Gastroesophageal sphincter (tissue), 4 donors: ENCODE data around the gene ZSWIM3. TPM values are rescaled to one million over a fixed set of nuclear protein-coding genes. Genes with fewer than 3 reads are reported as not detected.
A peak's percentile ranks its signal among the peaks of the same experiment; 100 is the strongest.

Source experiments
- ATAC-seq: fragments of 150-250 bp; one replicate; pipeline ENCODE4 v1.9.1; 2016; ENCODE audit warnings: mild to moderate bottlenecking, moderate library complexity
- H3K27ac ChIP-seq, 4 donors: fragments of 200-600 bp; sonication (generic) in 3 of 4; 1 replicate in 3 of 4; 2 replicates in 1 of 4; pipeline ENCODE4 v1.5.1; 2016 to 2019
- H3K27me3 ChIP-seq: fragments of 200-600 bp; sonication (generic); one replicate; pipeline ENCODE4 v1.5.1; 2019
- H3K36me3 ChIP-seq, 2 donors: fragments of 200-600 bp; sonication (generic); one replicate each; pipeline ENCODE4 v1.5.1; 2019; ENCODE audit warnings: control low read depth in 1 of 2
- H3K4me1 ChIP-seq, 3 donors: fragments of 200-600 bp; sonication (generic); 1 replicate in 2 of 3; 2 replicates in 1 of 3; pipeline ENCODE4 v1.5.1; 2016 to 2019; ENCODE audit warnings: control low read depth in 2 of 3
- H3K4me3 ChIP-seq, 2 donors: fragments of 200-600 bp; sonication (generic); one replicate each; pipeline ENCODE4 v1.5.1; 2019; ENCODE audit warnings: mild to moderate bottlenecking in 1 of 2, moderate library complexity in 1 of 2
- H3K9me3 ChIP-seq, 3 donors: fragments of 200-600 bp; sonication (generic); one replicate each; pipeline ENCODE4 v1.5.1; 2017 to 2019; ENCODE audit warnings: control low read depth in 2 of 3
- CTCF ChIP-seq, 4 experiments: fragments of 200-600 bp in 2 of 4; fragments of 450-650 bp in 2 of 4; sonication (generic) in 1 of 4; IDR thresholded peaks; one replicate each; pipeline ENCODE4 v1.5.1; 2017 to 2019; ENCODE audit warnings: antibody characterized with exemption in 4 of 4, mild to moderate bottlenecking in 2 of 4, moderate library complexity in 2 of 4
- EP300 ChIP-seq: sonication (generic); formaldehyde crosslinking; IDR thresholded peaks from one replicate; pipeline ENCODE4 v1.6.1; 2017; ENCODE audit warnings: antibody characterized with exemption, mild to moderate bottlenecking
- POLR2A ChIP-seq, 2 donors: fragments of 450-650 bp; IDR thresholded peaks; one replicate each; pipeline ENCODE4 v1.6.1; 2017; ENCODE audit warnings: antibody characterized with exemption in 2 of 2, mild to moderate bottlenecking in 2 of 2, moderate library complexity in 1 of 2
- POLR2AphosphoS5 ChIP-seq: sonication (generic); formaldehyde crosslinking; IDR thresholded peaks from one replicate; pipeline ENCODE4 v1.6.1; 2017; ENCODE audit warnings: antibody characterized with exemption
- WGBS, 2 donors: methylation state at CpG; one replicate each; pipeline ENCODE4 v1.1.5; 2018; ENCODE audit warnings: low coverage in 1 of 2; 5-methylcytosine and 5-hydroxymethylcytosine counted together
- total RNA-seq, 4 donors: library from RNA; depleted of rRNA; stranded (reverse); fragments of >200 nt; gene quantifications; one replicate each; pipeline ENCODE4 v1.1.0, GENCODE V29; 2016

The ZSWIM3 gene
- total RNA-seq, 4 donors from 2014 or later = 2.8 to 5.0 (median 4.4) TPM

GRCh38 chr20:45918182-45918737 lies 60.8 kb downstream of the ZSWIM3 start:
- H3K36me3 ChIP-seq = no peaks in the 10 kb centered on the region
- peak overlapping the region in 3 of 4 donors; percentile 66 to 77 (median 70) for H3K27ac ChIP-seq
- peaks cover 10% of the 10 kb centered on the region for H3K27me3 ChIP-seq
- WGBS, 2 donors = 36 to 40% methylated on average over 2 of the region's 5 CpGs
- H3K4me1 ChIP-seq = peaks cover 0 to 34% (median 23%) of the 10 kb centered on the region in 3 donors
- no peak overlapping the region for H3K4me3 ChIP-seq
- peak; percentile 58 for ATAC-seq
- TF ChIP-seq CTCF (IDR thresholded peaks at IDR 0.05) = no peak
- TF ChIP-seq POLR2AphosphoS5 = no peak
- no peak for TF ChIP-seq POLR2A (IDR thresholded peaks at IDR 0.05)
- no peak for TF ChIP-seq EP300
- H3K9me3 ChIP-seq = no peaks in the 10 kb centered on the region

- Histone ChIP-seq H3K36me3 (no peaks in the 10 kb centered on the region), H3K4me1 (peaks cover 0 to 40% (median 24%) of the 10 kb centered on the region in 3 donors), H3K27ac (peak overlapping the region in 3 of 4 donors; percentile 66 to 77 (median 70)), H3K9me3 (no peaks in the 10 kb centered on the region), H3K4me3 (no peak overlapping the region), H3K27me3 (peaks cover 3% of the 10 kb centered on the region)
- 91 to 100% methylated on average over 2 to 11 of the region's 12 CpGs for WGBS, 2 donors
- TF ChIP-seq EP300 (no peak), POLR2A (IDR thresholded peaks at IDR 0.05) (no peak), POLR2AphosphoS5 (peak; percentile 14), CTCF (IDR thresholded peaks at IDR 0.05) (no peak)
- ATAC-seq = peak; percentile 26
Observed at GRCh38 chr20:45918779-45919537, 61.5 kb downstream of the ZSWIM3 start.

GRCh38 chr20:45919542-45920399 lies 62.4 kb downstream of the ZSWIM3 start:
- peak; percentile 64 for ATAC-seq
- Histone ChIP-seq H3K27ac (peak overlapping the region; percentile 15 to 77 (median 68)), H3K27me3 (peaks cover 3% of the 10 kb centered on the region), H3K4me1 (peaks cover 0 to 48% (median 31%) of the 10 kb centered on the region in 3 donors), H3K4me3 (no peak overlapping the region), H3K36me3 (no peaks in the 10 kb centered on the region), H3K9me3 (no peaks in the 10 kb centered on the region)
- WGBS, 2 donors = 27 to 31% methylated on average over 6 to 7 of the region's 11 CpGs
- TF ChIP-seq POLR2AphosphoS5 (no peak), CTCF (IDR thresholded peaks at IDR 0.05) (no peak), POLR2A (IDR thresholded peaks at IDR 0.05) (no peak), EP300 (no peak)

GRCh38 chr20:45920462-45921336 lies 63.3 kb downstream of the ZSWIM3 start:
- H3K4me1 ChIP-seq = peaks cover 0 to 52% (median 34%) of the 10 kb centered on the region in 3 donors
- no peaks in the 10 kb centered on the region for H3K36me3 ChIP-seq
- peak overlapping the region in 3 of 4 donors; percentile 66 to 77 (median 70) for H3K27ac ChIP-seq
- H3K27me3 ChIP-seq = no peaks in the 10 kb centered on the region
- no peaks in the 10 kb centered on the region for H3K9me3 ChIP-seq
- TF ChIP-seq CTCF (IDR thresholded peaks at IDR 0.05) (no peak), POLR2AphosphoS5 (no peak), EP300 (no peak), POLR2A (IDR thresholded peaks at IDR 0.05) (no peak)
- no peak for ATAC-seq
- no peak overlapping the region for H3K4me3 ChIP-seq
- WGBS, 2 donors = 66 to 87% methylated on average over 4 to 6 of the region's 9 CpGs
